RKO (cell line): ENCODE measurements around the gene SSR2.

Experiments
- DNase-seq: peaks from one replicate; pipeline ENCODE4 v3.0.0-alpha.2; 2016; ENCODE audit warnings: low spot score

SSR2 gene

DNA sequence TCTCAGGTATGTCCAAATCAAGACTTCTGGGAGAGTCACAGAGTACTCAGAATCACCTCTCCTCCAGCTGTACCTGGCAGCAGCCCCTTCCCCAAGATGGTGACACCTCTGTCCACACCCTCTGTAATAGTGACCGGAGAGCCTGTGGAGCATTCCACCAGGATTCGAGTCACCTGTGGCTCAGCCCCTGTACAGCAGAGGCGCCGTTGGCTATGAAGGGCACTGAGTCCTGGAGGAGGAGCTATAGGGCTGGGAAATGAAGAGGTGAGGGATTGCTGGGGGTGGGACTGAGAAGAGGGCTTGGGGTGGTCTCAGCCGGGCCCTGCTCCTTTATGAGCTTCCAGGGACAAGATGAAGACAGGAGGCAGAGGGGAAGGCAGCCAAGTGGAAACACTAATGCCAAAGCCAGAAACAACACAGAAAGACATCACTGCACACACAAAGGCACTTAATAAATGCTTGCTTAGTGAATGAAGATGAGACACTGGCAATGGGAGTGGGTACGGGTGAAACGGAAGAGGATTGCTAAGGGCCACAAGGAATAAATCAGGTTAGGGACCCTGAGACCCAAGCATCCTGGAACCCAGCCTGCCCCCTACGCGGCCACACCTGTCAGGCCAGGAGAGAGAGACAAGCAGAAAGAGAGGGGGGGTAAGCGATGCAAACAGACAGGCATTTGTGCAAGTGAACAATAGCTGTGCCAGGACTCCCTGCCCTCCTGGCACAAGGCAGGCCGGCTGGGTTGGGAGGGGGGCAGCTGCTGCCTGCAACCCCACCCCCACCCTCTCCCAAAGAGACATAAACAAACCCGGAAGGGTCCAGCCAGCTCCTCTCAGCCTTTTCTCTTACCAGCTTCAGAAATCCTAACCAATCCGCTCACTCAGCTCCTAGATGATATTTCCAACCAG, 46.3 kb downstream of the SSR2 start:
- DNase-seq, result no peak

DNA sequence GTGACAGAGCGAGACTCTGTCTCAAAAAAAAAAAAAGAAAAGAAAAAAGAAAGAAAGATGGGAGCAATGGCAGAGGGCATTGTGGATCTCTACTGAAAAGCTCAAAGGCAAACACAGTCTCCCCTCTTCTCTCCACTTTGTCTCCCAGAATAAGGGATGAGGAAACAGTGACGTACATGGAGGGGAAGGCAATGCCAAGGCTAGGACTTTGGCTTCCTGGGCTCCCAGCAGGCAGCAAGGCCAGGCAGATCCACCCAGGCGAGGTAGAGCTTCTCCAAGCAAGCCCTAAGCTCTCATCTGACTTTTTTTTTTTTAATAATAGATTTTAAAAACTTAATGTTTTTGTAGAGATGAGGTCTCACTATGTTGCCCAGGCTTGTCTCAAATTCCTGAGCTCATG, 47.0 kb downstream of the SSR2 start:
- DNase-seq, result no peak

DNA sequence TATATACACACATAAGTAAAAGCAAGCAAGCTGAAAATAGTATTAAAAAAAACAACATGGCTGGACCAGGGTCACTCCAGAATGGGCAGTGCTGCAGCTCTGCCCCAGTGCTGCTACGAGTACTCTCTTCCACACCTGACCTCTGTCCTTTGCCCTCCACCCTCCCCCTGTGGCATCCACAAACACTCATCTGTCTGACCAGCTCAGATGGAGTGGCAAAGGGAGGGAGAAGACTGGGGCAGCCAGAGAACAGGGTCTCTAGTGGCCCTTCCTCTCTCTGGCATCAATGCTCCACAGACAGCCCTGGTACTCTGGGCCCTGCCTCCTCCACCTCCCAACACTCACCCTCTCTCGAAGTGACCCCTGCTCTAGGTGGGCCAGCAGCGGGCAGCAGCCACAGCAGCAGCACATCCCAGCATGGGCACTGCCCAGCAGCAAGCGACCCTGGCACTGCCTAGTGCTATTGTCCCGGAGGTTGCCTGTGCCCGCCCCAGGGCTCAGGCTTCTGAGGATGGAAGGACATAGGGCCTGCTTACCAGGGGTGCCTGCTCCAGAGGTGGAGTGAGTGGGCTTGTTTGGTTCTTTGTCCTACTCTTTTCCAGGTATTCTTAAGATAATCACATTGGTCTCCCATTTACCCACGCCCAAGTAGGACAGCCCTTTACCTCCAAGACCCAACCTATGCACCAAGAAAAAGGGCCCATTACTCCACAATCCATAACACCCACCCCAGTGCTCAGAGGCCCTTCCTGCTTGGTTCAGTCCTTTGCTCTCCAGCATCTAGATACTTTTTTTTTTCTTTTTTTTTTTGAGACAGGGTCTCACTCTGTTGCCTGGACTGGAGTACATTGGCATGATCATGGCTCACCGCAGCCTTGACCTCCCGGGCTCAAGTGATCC, 48.6 kb downstream of the SSR2 start:
- DNase-seq, result no peak

DNA sequence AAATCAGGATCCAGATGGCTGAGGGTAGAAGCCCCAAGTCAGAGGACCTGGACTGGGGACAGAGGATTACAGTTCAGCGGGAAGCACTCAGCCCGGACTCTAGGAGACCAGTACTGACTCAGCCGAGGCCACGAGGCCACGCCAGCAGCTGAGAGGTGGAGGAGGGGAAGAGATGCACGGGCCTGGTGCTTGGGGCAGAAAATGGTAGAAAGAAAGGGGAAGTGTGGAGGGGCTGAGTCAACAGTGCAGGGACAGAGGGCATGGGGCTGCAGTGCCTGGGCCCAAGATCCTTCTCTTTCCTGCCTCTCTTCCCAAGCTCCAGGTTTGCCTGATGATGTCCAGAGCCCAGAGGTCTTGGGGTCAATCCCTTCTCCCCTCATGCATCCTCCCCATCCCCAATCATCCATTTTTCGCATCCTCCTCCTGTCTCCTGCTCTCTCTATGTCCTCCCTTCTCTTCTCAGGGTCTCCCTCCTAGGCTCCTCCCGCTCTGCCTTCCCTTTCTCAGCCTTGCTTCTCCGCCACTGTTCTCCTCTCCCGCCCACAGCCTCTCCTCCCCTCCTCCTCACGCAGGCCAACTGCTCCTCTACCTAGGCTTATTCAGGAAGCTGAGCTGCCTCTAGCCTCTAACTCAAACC, 50.1 kb downstream of the SSR2 start:
- peak; percentile 44 for DNase-seq

DNA sequence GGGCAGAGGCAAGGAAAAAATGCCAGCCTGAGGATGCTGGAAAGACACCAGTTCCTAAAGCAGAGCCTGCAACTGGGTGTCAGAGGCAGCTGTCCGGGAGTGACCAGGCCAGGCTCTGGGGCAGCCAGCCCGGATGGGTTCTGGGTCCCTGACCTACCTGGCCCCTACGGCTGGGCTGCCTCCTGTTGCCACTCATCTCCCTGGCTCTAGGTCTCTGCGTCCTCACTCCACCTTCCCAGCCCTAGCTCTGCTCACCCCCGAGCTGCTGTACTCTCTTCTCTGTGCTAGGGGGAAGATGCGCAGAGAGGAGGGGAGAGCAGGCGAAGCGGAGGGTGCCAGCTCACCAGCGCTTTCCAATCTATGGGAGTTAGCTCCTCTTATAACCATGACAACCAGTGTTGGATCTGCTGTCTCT, 51.4 kb downstream of the SSR2 start:
- no peak for DNase-seq

DNA sequence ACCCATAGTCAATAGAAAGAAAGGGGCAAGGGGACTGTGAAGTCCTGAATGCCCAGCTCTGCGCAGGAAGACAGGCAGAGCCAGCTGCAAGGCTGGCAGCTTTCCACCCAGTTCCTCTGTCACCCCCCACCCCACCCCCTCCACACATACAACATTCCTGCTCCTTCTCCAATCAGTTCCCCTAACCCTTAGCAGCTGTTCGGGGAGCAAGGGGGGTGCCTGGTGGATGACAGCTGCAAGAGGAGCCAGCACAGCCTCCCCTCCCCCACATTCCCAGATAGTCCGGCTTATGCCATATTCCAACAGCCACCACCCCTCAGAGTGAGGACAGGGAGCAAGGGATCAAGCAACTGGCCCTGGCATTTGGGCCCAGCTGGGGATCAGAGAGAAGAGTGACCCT, 52.1 kb downstream of the SSR2 start:
- DNase-seq, result no peak

DNA sequence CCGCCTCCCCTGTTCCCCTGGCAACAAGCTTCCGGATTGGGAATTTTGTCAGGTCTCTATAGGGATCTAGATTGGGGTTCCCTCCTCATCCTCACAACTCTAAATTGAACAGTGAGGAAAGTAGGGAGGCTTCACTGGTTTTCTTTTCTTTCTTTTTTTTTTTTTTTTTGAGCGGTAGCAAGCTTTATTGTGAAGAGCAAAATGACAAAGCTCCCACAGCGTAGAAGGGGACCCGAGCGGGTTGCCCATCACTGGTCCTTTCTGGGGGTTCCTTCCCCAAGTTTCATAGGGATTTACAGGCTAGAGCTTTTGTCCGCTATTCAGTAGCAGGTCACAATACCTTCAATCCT, 52.7 kb downstream of the SSR2 start:
- DNase-seq, result no peak

DNA sequence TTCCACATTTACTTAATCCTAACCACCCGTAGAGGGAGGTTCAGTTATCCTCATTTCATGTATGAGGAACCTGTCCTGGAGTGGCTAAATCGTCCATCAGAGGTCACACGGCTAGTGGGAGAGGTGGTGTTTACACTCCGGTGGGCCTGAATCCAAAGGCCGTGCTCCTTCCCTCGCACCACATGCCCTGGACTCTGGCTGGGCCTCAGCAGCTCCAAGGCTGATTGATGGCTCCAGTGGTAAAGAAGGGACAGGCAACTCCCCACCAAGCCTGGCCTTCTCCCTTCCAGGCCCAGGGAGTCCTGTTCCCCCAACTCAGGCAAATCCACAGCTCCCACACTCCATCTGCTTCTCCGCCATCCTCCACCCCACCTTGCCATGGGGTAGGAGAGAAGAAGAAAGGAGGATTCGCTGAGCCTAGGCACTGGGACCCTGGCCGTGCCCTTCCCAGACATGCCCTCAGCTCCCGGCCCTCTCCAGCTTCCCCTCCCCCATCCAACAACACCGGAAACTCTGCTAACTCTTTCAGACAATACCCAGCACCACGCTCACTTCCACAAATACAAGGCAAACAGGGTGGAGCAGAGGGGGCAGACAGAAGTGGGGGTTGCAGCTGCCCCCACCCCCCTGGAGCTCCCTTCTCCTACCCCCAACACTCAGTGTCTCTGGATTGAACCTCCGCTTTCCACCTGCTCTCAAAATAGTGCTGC, 53.3 kb downstream of the SSR2 start:
- DNase-seq, result no peak

DNA sequence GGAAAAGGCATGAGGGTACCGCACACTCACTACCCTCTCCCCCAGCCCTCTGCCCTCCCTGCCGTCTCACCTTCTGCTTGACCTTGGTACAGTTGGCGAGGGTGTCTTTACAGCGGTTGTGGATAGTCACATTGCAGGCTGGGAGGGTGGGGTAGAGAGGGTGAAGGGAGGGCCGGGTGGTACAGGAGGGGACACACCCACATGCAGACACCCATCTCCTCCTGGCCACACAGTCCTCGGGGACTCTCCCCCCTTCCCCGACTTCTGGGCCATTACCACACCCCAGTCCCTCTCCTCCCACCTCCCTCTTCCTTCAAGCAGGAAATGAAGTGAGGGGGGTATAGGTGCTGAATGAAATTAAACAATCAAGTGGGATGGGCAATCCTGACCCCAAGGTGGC, 54.0 kb downstream of the SSR2 start:
- no peak for DNase-seq

DNA sequence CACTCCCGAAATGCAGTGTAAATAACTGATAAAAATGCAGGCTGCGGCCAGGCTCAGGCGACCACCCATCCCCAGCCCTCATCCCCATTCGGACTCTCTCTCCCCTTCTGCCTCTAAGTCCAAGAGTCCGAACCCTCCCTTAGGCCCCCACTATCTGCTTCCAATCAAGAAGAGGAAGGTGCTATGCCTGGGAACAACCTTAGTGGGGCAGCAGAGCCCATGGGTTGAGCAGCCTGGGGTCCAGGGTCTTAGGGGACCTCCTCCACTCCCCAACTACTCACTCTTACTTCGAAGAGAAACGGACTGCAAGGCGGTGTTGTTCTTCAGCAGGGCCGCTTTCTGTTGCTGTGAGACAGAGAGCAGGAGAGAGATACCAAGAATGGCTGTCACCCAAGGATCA, 54.6 kb downstream of the SSR2 start:
- no peak for DNase-seq

DNA sequence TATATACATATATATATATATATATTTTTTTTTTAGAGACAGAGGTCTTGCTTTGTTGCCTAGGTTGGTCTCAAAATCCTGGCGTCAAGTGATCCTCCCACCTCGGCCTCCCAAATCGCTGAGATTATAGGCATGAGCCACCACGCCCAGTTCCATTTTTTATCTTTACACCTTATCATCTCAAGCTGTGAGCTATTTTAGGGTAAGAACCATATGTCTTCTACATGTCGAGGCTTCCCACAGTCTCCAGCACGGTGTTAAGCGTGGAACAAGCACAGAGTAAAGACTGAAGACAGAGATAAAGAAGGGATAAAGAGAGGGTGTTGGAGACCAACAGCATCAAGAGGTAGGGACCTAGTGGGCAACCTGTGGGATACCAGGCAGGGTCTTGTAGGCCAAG, 56.6 kb downstream of the SSR2 start:
- DNase-seq, result no peak

DNA sequence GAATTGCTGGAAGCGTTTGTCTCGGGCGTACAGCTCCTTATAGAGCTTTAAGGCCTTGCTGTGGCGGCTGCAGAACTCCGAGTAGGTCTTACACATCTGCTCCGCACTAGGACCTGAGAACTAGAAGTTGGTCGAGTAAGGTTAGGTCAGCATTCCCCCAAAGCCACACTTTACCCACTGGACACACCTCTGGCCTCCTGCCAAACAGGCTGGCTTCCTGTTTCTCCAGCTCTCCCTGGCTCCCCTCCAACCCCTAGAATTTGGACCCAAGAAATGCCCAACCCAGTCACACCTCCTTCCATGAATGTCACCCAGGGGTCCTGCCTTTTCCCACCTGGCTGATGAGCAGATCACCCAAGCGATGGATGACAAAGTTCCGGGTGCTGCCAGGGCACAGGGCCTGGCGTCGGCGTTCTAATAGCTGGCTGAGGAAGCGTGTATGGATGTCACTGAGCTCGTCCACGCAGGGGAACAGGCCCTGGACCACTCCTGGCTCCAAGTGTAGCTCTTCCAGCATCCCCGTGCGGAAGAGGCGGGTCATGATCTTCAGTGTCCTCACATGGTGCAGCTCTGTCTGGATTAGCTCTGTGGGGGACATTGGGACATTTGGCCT, 58.0 kb downstream of the SSR2 start:
- DNase-seq, result no peak

DNA sequence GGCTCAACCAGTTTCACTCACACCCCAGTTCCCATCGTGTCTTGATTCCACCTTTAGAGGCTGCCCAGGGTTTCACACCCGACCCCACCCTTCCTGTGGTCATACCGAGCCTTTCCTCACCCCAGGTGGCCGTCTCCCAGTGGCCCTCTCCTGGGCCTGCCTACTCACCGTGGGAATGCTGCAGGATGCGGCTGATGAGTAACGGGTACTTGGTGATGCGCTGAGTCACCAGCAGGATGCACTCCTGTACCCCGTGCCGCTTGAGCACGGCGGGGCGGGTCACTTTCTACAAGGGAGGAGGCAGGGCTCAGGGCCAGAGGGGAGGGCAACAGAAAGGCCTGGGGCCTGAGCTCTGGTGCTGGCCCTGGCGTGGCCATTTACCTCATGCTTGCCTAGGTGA, 58.8 kb downstream of the SSR2 start:
- DNase-seq, result peak; percentile 95

DNA sequence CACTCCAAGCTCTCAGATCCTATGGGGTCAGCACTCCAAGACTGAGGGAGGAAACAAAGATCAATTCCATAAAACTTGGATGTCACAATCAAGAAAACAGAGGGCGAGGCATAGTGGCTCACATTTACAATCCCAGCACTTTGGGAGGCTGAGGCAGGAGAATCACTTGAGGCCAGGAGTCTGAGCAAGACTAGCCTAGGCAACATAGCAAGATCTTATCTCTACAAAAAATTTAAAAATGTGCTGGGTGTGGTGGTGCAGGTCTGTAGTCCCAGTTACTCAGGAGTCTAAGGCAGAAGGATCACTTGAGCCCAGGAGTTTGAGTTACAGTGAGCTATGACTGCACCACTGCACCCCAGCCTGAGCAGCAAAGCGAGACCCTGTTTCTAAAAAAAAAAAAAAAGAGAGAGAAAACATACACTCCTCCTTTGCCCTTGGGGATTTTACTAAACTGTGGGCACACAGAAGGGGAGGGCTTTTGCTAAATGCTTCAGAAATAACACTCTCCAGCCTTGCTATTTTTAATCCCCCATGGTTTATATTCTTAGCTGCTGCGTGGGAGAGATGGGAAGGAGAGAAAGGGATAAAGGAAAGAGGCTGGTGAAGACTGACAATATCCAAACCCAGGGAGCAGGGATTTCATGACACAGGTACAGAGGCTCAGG, 60.5 kb downstream of the SSR2 start:
- no peak for DNase-seq
